ENCODE results near the gene MAD1L1.

MAD1L1 gene

GRCh38 chr7:2131341-2131740 lies 101.4 kb downstream of the MAD1L1 start:
- no peak for DNase-seq

- DNase-seq, result no peak
These were observed 102.7 kb downstream of the MAD1L1 start for GRCh38 chr7:2130096-2130375.

- no peak for DNase-seq
These were observed 103.2 kb downstream of the MAD1L1 start for GRCh38 chr7:2129323-2130095.

GRCh38 chr7:2128601-2129322 lies 104.0 kb downstream of the MAD1L1 start:
- DNase-seq, result no peak

- DNase-seq, result no peak
These were observed 106.1 kb downstream of the MAD1L1 start for GRCh38 chr7:2126621-2127020.

GRCh38 chr7:2125931-2126330 lies 106.8 kb downstream of the MAD1L1 start:
- DNase-seq, result no peak

GRCh38 chr7:2124604-2125345 lies 108.0 kb downstream of the MAD1L1 start:
- no peak for DNase-seq

GRCh38 chr7:2123916-2124315 lies 108.8 kb downstream of the MAD1L1 start:
- no peak for DNase-seq

GRCh38 chr7:2123360-2123759 lies 109.4 kb downstream of the MAD1L1 start:
- no peak for DNase-seq

- no peak for DNase-seq
These were observed 110.1 kb downstream of the MAD1L1 start for GRCh38 chr7:2122651-2123050.

GRCh38 chr7:2120841-2121830 lies 111.6 kb downstream of the MAD1L1 start:
- DNase-seq, result no peak

- DNase-seq, result peak in 1 of 2 experiments; percentile 53
These were observed 112.5 kb downstream of the MAD1L1 start for GRCh38 chr7:2120251-2120660.

- DNase-seq, result no peak
These were observed 114.0 kb downstream of the MAD1L1 start for GRCh38 chr7:2118630-2119190.

- DNase-seq, result no peak
These were observed 114.7 kb downstream of the MAD1L1 start for GRCh38 chr7:2118056-2118455.

- DNase-seq, result no peak
These were observed 115.1 kb downstream of the MAD1L1 start for GRCh38 chr7:2117646-2118045.

GRCh38 chr7:2116989-2117591 lies 115.7 kb downstream of the MAD1L1 start:
- no peak for DNase-seq

GRCh38 chr7:2116448-2116810 lies 116.3 kb downstream of the MAD1L1 start:
- no peak for DNase-seq

GRCh38 chr7:2115760-2116447 lies 116.8 kb downstream of the MAD1L1 start:
- DNase-seq, result no peak

- DNase-seq, result no peak
These were observed 117.6 kb downstream of the MAD1L1 start for GRCh38 chr7:2114926-2115759.

- DNase-seq, result no peak
These were observed 118.7 kb downstream of the MAD1L1 start for GRCh38 chr7:2114052-2114451.
